HPDE6-E6E7 (cell line): ENCODE data around the gene TYMP.

Experiments
- DNase-seq: peaks from one replicate; pipeline ENCODE4 v3.0.0; 2011; ENCODE audit warnings: missing footprints; ENCODE audit errors: extremely low spot score

Gene TYMP

GRCh38 chr22:50529897-50530579, at the start of gene TYMP:
Gene TYMP (minus strand): TSS chr22:50530012. CDS start chr22:50529709, 303 bp downstream.
- no peak for DNase-seq

- DNase-seq = no peak
Measured at GRCh38 chr22:50578776-50579310, 49.0 kb upstream of the TYMP start.

- no peak for DNase-seq
Measured at GRCh38 chr22:50577987-50578775, 48.4 kb upstream of the TYMP start, which contains the start of gene CPT1B. Gene CPT1B (minus strand): TSS chr22:50578427. CDS start chr22:50577915, 512 bp downstream.

DNA sequence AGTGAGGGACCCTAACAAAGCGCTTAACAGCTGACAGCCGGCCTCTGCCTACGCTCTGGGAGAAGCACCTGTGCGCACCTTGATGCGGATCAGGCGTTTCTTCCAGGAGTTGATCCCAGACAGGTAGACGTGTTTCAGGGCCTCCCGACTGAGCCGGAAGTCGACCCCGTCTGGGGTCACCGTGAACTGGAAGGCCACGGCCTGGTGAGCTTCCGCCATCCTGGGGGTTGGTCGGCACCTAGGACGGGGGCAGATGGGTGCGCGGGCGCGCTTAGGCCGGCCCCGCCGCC, 47.8 kb upstream of the TYMP start:
- DNase-seq = no peak

DNA sequence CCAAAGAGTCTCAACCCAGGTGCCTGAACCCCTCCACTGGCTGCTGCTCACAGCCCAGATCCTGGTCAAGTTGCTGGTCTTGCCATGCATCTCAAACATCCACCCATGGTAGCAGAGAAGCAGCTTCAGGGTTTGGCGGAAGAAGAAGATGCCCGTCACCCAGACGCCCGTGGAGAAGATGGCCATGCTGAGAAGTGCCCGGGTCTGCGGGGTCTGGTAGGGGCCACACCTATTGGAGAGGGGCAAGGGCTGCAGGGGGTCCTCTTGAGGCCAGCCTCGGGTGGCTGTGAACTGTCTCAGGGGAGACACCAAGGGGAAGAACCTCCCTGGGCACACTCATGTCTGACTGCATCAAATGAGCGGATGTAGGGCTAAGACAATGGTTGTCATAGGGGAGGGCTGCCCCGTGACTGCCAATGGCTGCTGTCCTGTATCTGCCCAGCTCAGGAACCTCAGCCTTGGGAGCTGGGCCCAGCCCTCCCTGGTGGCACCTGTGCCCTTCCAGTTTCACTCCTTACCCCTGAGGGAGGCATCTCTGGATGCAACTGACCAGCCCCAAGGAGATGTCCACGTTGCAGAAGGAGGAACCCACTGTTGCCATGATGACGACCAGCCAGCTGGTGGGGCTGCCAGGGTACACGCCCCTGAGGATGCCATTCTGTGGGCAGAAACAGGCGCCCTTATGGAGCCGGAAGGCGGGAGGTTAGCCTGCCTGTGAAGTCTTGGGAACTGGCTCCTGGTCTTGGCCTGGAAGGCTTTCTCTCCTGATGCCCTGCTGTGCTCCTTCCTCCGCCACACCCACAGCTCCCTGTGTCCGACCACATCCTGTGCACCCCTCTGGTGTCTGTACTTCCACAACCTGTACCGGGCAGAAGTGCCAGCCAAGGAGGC, 47.2 kb upstream of the TYMP start:
- DNase-seq = no peak

- no peak for DNase-seq
Measured at GRCh38 chr22:50576070-50576469, 46.3 kb upstream of the TYMP start.

- no peak for DNase-seq
Measured at GRCh38 chr22:50575426-50575941, 45.7 kb upstream of the TYMP start.

DNA sequence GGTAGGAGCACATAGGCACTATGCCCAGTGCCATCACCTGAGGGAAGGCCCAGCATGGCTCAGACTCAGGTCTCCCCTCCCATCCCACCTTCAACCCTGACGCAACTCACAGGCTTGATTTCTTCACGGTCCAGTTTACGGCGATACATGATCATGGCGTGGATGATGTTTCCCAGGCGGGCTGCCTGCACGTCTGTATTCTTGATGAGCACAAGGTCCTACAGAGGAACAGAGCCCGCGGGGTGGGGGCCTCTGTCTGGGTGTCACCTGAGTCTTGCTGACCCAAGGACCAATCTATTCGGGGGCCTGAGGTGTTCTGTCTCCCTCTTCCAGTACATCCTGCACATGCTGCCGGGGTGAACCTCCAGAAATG, 44.6 kb upstream of the TYMP start:
- no peak for DNase-seq

DNA sequence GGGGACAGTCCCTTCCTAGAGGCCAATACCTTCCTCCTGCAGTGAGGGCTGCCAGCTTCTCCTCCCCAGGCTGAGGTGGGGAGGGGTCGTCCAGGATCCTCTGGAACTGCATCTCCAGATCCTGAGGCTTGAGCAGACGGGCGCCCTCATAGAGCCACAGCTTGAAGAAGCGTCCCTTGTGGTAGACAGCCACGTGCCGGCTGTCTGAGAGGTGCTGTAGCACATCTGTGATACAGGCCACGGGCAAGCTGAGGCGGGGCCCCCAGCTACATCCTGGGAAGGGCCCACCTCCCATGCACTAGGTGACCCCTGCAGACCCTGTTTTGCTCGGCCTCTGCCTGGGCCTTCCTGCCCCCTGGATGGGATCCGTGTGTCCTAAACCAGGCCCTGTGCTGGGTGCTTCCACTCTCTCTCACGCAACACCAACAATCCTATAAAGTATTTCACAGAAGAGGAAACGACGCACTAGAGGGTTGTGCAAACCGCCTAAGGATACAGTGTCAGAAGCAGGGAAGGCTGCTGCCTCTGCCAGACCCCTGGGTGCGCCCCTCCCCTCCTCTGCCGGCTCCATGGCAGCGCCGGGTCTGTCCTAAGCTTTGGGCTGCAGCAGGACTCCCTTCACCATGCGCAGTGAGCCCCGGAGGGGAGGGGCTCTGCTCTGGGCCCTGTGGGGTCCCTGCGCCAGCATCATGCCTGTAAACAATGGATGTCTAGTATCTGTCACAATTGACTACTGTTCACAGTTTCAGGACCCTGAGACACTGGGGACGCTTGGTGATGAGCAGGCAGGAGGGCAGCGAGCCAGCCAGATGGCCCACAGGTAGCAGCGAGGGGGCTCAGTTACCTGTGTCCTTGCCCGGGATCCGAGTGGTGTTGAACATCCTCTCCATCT, 43.9 kb upstream of the TYMP start:
- DNase-seq = no peak

DNA sequence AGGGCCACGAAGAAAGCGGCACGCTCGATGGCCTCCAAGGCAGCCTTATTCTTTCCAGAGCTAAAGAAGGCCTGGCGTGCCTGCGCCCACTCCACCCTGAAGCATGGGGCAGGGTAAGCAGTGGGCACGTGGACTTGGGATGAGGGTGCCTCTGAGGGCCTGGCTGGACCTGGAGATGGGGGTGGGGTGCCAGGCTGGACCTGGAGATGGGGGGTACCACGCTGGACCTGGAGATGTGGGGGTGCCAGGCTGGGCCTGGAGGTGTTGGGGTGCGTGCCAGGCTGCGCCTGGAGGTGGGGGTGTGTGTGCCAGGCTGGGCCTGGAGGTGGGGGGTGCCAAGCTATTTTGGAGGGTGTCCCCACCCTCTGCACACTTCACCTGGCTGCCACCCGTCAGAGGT, 43.2 kb upstream of the TYMP start:
- DNase-seq = no peak

GRCh38 chr22:50571264-50572175, 41.7 kb upstream of the TYMP start:
- no peak for DNase-seq

DNA sequence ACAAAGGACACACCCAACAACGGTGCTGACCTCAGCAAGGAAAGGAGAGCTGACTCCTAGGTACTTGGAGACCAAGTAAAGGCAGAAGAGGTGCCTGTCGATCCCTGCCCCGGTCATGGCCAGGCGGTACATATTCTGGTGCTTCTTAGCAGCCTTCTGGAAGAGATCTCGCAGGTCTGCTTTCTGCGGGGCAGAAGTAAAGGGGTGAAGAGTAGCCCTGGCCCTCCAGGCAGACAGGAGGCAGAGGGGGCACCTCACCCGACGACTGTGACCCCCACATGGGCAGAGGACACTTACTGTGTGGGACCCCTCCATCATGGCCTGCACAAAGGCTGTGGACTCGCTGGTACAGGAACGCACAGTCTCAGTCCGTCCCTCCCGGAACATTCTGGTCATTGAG, 41.0 kb upstream of the TYMP start:
- no peak for DNase-seq

DNA sequence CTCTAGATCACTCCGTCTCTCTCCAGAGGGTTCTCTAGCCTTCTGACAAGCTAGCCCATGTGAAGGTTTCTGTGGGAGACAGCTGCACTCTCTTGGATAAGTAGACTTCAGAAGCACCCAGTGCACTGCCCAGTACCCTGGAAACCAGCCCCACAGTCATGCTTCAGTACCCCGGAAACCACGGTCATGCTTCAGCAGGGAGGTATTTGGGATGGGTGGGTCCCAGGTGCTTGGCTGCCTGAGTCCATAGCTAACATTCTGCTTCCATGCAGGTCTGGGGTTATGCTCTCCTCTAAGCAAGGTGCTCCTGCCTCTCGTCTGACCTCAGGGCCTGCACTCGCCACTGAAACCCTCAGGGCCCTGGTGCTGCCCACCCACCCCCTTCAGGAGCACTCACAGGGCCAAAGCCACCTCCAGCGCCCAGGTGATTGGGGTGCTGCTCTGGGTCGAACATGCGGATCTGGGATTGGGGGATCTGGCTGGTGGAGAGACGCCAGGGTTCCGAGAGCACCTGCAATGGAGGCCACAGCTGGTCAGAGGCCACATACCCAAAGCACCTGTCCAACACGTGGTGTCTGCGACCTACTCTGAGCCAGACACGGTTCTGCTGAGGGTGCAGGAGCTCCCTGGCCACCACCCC, 40.2 kb upstream of the TYMP start:
- DNase-seq = no peak

DNA sequence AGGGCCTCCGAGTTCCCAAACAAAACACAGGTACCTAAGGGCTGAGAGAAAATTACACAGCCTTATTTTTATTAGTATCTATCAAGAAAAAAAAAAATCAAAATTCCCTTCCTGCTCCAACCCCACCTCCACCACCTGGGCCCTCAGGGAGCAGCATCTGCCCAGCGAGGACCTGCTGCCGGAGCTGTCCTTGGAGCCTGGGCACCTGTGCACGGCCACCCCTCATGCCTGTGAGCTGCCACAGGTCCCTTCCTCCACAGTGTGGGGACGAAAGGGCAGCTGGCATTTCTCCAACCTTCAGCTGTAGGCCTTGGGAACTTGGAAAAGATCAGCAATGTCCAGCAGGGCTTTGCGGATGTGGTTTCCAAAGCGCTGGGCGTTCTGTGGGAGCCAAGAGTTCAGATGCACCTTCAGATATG, 39.2 kb upstream of the TYMP start:
- DNase-seq = no peak

GRCh38 chr22:50568626-50569025, 38.8 kb upstream of the TYMP start:
- no peak for DNase-seq

DNA sequence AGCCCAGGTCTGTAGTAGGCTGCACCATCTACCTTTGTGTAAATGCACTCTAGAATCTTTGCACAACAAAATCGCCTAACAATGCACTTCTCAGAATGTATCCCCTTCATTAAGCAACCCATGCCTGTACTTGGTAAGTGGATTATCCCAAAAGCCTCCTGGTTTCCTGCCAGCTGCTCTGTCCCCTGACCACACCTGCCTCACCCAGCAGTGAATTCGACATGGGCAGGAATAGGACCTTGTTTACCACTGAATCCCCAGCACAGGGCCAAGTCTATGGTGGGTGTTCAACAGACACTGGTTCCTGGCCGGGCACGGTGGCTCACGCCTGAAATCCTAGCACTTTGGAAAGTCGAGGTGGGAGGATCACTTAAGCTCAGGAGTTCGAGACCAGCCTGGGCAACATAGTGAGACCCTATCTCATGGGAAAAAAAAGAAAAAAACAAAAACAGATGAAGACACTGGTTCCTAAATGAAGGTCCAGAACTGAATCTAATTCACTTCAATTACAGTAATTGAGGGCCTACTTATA, 38.0 kb upstream of the TYMP start:
- no peak for DNase-seq

- no peak for DNase-seq
Measured at GRCh38 chr22:50564289-50564688, 34.5 kb upstream of the TYMP start.

GRCh38 chr22:50563413-50564160, 33.8 kb upstream of the TYMP start:
- no peak for DNase-seq
